Astrocyte (in vitro differentiated cells and primary cell): ENCODE measurements around the gene SUPT7L.

ENCODE experiments used
- EZH2 ChIP-seq: IDR thresholded peaks from 2 replicates; pipeline ENCODE4 v1.6.1; 2012; ENCODE audit warnings: mild to moderate bottlenecking, low read length, inconsistent platforms; ENCODE audit not compliant: insufficient read depth
- TF ChIP-seq, protein P1 (sequence below): IDR thresholded peaks from 2 replicates; pipeline ENCODE4 v1.5.1; 2011; ENCODE audit warnings: low read depth, mild to moderate bottlenecking, inconsistent platforms, low read length, moderate library complexity; ENCODE audit not compliant: insufficient read depth

DNA sequence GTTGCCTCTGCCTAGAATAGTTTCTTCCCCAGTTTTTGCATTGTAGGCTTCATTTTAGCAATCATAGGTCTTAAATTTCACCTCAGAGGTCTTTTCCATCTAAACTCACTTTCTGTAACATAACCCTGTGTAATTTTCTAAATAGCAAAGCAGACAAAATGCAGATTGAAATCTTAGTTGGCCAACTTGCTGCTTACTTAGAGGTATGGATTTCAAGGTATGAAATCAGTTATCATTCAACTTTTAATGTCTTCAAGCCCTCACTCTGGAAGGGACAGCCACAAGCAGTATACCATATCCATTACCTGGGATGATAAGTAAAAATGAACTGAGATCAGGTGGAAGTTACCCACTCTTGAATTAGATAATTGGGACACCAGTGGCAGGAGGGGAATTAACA lies 38.5 kb downstream of the SUPT7L start:
- TF ChIP-seq, protein P1, sequence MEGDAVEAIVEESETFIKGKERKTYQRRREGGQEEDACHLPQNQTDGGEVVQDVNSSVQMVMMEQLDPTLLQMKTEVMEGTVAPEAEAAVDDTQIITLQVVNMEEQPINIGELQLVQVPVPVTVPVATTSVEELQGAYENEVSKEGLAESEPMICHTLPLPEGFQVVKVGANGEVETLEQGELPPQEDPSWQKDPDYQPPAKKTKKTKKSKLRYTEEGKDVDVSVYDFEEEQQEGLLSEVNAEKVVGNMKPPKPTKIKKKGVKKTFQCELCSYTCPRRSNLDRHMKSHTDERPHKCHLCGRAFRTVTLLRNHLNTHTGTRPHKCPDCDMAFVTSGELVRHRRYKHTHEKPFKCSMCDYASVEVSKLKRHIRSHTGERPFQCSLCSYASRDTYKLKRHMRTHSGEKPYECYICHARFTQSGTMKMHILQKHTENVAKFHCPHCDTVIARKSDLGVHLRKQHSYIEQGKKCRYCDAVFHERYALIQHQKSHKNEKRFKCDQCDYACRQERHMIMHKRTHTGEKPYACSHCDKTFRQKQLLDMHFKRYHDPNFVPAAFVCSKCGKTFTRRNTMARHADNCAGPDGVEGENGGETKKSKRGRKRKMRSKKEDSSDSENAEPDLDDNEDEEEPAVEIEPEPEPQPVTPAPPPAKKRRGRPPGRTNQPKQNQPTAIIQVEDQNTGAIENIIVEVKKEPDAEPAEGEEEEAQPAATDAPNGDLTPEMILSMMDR, result no peak
- no peak for TF ChIP-seq EZH2
